Activated naive CD4-positive, alpha-beta T cell treated with Interleukin-2 at 50 U/mL for 16 hours (primary cell): Measurements from ENCODE around the gene AIMP1.
"Not testable (repeated sequence)": the region's sequence is repeated elsewhere in the genome, so short reads cannot be mapped to it uniquely, and the experiment has no call there.

Experiments
- DNase-seq: peaks from one replicate; pipeline ENCODE4 v3.0.0-alpha.2; 2020

The AIMP1 gene

DNA sequence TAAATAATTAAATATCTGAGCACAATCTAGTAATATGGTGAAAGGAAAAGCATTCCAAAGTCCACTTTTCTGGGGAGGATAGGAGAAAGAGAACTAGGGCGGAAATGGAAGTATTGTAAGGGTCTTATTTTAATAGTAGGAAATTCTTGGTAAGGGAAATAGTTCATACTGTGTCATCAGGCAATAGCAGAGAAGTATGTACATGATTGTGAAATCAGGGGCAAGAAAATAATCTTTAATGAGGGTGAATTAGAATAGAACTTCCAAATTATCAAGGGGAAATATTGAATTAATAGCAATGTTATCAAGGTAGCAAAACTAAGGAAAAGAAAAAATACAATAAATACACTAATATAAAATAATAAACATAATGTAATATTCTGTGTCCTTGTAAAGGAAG, 37.4 kb downstream of the AIMP1 start:
- DNase-seq, result no peak

- no peak for DNase-seq
Measured at GRCh38 chr4:106355193-106355592, 38.8 kb downstream of the AIMP1 start.

GRCh38 chr4:106358899-106359298, 42.5 kb downstream of the AIMP1 start:
- no peak for DNase-seq

- no peak for DNase-seq
Measured at GRCh38 chr4:106362086-106362825, 45.9 kb downstream of the AIMP1 start.

DNA sequence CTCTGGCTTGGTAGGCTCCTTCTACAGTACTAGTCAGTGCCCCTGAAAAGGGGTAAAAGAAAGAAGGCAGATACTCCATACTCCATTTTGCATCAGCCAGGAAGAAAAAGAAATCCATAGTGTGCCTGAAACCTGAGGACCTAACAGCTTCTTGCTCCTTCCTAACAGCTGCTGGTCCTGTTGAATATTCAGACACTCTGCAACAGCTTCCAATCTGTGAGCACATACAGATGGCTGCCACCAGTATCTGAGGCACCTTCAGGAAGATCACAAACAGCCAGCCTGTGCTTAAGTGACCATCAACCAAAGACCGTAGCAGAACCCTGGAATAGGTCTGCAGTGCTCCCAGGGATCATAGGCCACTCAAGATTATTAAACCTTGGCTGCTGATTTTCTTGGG, 47.9 kb downstream of the AIMP1 start:
- no peak for DNase-seq

DNA sequence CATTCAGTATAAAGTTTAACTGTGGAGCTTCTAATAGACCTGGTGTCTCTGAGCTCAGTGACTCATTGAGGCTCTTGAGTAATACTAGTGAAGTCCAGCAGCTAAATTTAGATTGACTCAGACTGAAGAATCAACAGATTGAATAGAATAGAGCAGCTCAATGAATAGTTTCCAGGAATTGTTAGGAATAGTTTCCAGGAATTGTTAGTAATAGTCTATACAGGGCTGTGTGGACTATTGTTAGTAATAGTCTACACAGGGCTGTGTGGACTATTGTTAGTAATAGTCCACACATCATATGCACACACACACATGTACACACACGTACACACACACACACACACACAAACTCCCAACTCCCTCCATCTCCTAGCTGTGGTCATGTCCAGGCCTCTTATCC, 49.3 kb downstream of the AIMP1 start:
- no peak for DNase-seq

- no peak for DNase-seq
Measured at GRCh38 chr4:106366026-106366425, 49.7 kb downstream of the AIMP1 start.

DNA sequence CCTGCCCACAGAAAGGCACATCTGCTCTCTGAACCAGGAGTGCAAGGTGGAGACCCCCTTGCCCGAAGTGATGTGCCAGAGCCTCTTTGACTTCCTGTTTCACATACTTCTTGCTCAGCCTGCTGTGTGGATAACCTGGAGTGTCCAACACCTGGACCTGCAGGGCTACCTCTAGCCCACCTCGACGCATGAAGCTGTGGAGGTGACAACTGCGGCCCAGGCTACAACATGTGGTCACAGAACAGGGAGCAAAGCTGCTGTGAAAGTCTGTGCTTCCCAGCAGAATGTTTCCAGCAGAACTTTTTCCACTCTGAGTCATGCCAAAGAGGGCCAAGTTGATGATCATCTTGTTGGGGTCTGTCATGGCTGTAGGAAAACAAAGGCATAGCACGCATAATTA, 50.7 kb downstream of the AIMP1 start:
- no peak for DNase-seq

- no peak for DNase-seq
Measured at GRCh38 chr4:106368678-106369077, 52.3 kb downstream of the AIMP1 start, which contains the start of gene GIMD1. GIMD1 (minus strand) TSS chr4:106368778; CDS start chr4:106367435, 1,343 bp downstream.

- no peak for DNase-seq
Measured at GRCh38 chr4:106369456-106370060, 53.2 kb downstream of the AIMP1 start.

DNA sequence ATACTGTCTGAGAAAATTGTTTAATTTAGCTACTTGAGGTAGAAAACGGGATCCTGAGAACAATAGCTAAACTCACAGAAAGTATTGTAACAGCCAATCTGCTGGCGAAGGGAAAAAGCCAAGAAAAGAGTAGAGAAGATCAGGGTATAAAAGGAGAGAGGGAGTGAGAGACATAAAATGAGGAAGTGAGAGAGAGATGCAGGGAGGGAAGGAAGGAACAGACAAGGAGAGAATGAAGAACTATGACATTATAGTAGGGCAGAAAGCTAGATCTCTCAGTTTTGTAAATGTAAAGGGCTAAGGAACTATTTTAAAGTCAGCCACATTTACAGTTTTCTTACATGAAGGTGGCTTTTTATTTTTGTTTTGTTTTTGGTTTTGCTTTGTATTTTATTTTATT, 53.9 kb downstream of the AIMP1 start:
- no peak for DNase-seq

- no peak for DNase-seq
Measured at GRCh38 chr4:106371161-106371560, 54.8 kb downstream of the AIMP1 start.

- DNase-seq, result no peak
Measured at GRCh38 chr4:106373026-106373425, 56.7 kb downstream of the AIMP1 start.

GRCh38 chr4:106380179-106380578, 63.8 kb downstream of the AIMP1 start:
- no peak for DNase-seq

GRCh38 chr4:106384878-106385277, 68.5 kb downstream of the AIMP1 start:
- DNase-seq, result no peak

DNA sequence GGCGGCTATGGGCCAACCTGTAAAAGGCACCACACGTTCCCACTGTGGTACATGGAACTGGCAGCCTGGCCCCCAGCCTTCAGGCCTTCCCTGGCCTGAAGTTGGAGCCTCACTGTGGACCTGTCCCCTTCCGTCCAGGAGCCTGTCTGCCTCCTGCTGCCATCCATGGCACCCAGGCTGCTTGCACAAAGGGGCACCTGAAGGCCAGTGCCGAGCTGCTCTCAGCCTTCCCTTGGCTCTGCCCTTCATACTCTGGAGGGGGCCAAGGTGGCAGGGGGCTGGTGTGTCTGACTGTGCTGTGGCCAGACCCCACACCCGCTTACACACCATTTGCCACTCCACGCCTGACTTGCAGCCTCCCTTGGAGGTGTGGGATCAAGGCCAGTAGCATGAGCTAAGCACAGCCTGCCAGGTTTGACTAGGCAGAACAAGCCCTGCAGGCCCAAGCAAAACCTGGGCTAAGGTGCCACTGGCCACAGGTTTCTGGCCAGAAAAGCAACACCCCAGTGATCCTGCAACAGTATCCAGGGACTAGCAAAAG, 69.6 kb downstream of the AIMP1 start:
- no peak for DNase-seq

DNA sequence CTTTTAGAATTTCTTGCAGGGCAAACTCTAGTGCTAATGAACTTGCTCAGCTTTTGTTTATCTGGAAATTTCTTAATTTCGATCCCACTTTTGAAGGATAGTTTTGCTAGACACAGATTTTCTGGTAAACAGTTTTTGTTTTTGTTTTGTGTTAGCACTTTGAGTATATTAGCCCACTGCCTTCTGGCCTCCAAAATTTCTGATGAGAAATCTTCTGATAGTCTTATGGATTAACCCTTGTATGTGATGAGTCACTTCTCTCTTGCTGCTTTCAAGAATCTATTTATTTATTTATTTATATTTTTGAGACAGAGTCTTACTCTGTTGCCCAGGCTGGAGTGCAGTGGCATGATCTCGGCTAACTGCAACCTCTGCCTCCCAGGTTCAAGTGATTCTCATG, 79.2 kb downstream of the AIMP1 start:
- DNase-seq, result no peak

DNA sequence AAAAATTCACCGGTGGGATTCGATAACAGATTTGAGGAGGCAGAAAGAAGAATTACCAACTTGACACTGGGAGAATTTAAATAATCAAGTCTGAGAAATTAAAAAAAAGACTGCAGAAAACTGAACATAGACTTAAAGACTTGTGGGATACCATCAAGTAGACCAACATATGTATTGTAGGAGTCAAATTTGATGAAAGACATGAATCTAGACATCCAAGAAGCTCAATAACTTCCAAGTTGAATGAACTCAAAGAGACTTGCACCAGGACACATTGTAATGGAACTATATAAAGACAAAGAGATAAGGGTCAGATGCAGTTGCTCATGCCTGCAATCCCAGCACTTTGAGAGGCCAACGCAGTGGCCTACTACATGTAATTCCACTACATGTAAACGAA, 82.5 kb downstream of the AIMP1 start:
- not testable (repeated sequence) for DNase-seq
